ENCODE measurements around the gene LENG8.
"Not testable (repeated sequence)": the region's sequence is repeated elsewhere in the genome, so short reads cannot be mapped to it uniquely, and the experiment has no call there.

LENG8 gene

GRCh38 chr19:54478677-54479266 lies 29.8 kb downstream of the LENG8 start:
- FAIRE-seq = peak; percentile 54
- no peak for DNase-seq (ENCODE audit: insufficient read length)
- TF ChIP-seq POLR2AphosphoS5 (IDR thresholded peaks at IDR 0.05; ENCODE audit: low read depth, low read length) (no peak), TAF1 (IDR thresholded peaks at IDR 0.05; ENCODE audit: borderline replicate concordance, low read depth, low read length) (no peak), POLR2A (IDR thresholded peaks at IDR 0.05; ENCODE audit: low read depth, low read length) (no peak)

DNA sequence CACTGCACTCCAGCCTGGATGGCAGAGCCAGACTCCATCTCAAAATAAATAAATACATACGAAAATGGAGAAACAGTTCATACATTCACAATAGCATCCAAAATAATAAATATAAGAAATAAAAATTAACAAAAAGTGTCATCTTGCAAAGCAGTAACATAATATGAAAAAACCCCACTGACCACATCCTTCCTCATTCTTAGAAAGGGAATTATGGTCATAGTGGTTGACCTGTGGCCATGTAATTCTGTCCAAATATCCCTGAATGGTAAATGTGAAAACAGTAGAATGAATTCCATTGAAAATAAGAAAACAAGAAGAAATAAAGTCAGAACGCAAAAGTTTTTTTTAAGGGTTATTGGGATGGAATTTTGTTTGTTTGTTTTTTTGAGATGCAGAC lies 31.1 kb downstream of the LENG8 start:
- FAIRE-seq = no peak
- no peak for DNase-seq (ENCODE audit: insufficient read length)
- TF ChIP-seq POLR2A (IDR thresholded peaks at IDR 0.05; ENCODE audit: low read depth, low read length) = no peak
- no peak for TF ChIP-seq TAF1 (IDR thresholded peaks at IDR 0.05; ENCODE audit: borderline replicate concordance, low read depth, low read length)

- no peak for TF ChIP-seq POLR2A (IDR thresholded peaks at IDR 0.05; ENCODE audit: low read depth, low read length)
- TF ChIP-seq POLR2AphosphoS5 (IDR thresholded peaks at IDR 0.05; ENCODE audit: low read depth, low read length) = no peak
- TF ChIP-seq TAF1 (IDR thresholded peaks at IDR 0.05; ENCODE audit: borderline replicate concordance, low read depth, low read length) = no peak
- FAIRE-seq (peak; percentile 73), DNase-seq (ENCODE audit: insufficient read length) (no peak)
Observed at GRCh38 chr19:54481326-54481930, 32.4 kb downstream of the LENG8 start.

GRCh38 chr19:54482889-54483288 lies 33.9 kb downstream of the LENG8 start:
- TF ChIP-seq POLR2A (IDR thresholded peaks at IDR 0.05; ENCODE audit: low read depth, low read length) (no peak), TAF1 (IDR thresholded peaks at IDR 0.05; ENCODE audit: borderline replicate concordance, low read depth, low read length) (no peak), POLR2AphosphoS5 (IDR thresholded peaks at IDR 0.05; ENCODE audit: low read depth, low read length) (no peak)
- no peak for DNase-seq (ENCODE audit: insufficient read length)
- no peak for FAIRE-seq

DNA sequence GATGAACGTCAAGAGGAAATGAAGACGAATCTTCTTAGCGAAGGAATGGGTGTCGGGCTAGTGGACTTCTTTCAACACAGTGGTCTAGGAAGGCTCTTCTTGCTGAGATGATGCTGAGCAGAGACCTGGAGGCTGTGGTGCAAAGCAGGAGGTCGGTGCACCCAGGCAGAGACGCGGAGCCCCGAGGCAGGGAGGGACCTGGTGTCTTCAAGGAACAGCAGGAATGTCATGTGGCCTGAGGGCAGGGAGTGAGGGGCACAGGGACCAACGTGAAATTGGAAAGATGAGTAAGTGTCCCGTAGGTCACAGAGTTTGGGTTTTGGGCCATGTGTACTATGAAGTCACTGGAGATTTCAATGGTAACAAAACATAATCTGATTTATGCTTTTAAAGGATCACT lies 35.5 kb downstream of the LENG8 start:
- FAIRE-seq (no peak), DNase-seq (ENCODE audit: insufficient read length) (no peak)
- TF ChIP-seq TAF1 (IDR thresholded peaks at IDR 0.05; ENCODE audit: borderline replicate concordance, low read depth, low read length) (no peak), POLR2A (IDR thresholded peaks at IDR 0.05; ENCODE audit: low read depth, low read length) (no peak), POLR2AphosphoS5 (IDR thresholded peaks at IDR 0.05; ENCODE audit: low read depth, low read length) (no peak)

- FAIRE-seq = no peak
- TF ChIP-seq TAF1 (IDR thresholded peaks at IDR 0.05; ENCODE audit: borderline replicate concordance, low read depth, low read length) (no peak), POLR2AphosphoS5 (IDR thresholded peaks at IDR 0.05; ENCODE audit: low read depth, low read length) (no peak), POLR2A (IDR thresholded peaks at IDR 0.05; ENCODE audit: low read depth, low read length) (no peak)
- no peak for DNase-seq (ENCODE audit: insufficient read length)
Observed at GRCh38 chr19:54485851-54486250, 36.9 kb downstream of the LENG8 start.

DNA sequence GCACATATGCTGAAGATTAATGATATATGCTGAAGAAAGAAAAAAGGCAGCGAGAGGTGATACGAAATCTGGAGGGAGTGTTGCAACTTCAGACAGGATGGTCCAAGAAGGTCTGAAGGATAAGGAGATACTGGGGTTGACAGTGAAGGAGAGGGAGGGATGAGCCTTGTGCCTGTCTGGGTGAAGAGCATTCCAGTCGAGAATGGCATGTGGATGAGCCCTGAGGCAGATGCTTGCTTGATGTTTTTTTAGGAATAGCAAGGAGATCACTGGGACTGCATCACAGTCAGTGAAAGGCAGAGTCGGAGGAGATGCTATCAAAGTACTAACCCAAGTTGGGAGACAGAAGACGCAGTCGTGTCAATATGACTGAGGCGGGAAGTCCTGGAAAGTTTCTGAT lies 40.3 kb downstream of the LENG8 start:
- DNase-seq (ENCODE audit: insufficient read length) (no peak), FAIRE-seq (no peak)
- TF ChIP-seq TAF1 (IDR thresholded peaks at IDR 0.05; ENCODE audit: borderline replicate concordance, low read depth, low read length) (no peak), POLR2A (IDR thresholded peaks at IDR 0.05; ENCODE audit: low read depth, low read length) (no peak), POLR2AphosphoS5 (IDR thresholded peaks at IDR 0.05; ENCODE audit: low read depth, low read length) (no peak)

DNA sequence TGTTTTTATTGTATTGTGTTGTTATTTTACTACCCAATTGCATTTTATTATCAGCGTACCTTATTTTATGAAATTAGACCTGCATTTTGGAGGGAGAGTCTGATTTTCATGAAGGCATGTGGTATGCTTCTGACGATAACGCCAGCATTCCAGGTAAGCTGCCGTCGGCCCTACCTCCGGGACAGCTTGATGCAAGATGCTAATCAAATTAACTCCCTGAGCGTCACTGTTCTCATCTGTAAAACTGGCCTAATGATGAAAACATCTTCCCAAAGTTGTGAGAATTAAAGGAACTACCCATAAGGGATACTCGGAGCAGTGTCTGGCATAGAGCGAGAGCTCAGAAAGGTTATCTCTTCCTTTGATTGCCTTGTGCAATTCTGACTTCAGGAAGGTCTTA lies 40.8 kb downstream of the LENG8 start:
- DNase-seq (ENCODE audit: insufficient read length) (no peak), FAIRE-seq (no peak)

DNA sequence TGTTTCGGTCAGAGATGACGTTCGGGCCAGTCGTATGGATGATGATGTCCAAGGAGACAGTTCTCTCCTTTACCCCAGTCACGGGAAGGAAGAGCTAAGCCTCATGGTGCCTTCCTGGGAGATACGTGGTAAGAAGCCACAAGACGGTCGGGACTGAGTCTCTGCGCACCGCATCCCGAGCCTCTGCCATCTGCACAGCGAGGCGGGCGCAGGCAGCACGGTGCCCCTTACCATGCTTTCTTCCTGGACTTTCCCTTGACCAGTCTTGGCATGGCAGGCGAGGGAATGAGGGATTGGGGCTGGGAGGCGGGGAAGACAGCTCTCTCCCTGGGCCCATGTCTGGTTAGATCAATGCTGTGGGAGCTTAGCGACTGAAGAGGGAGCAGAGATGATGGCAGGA lies 43.6 kb downstream of the LENG8 start:
- TF ChIP-seq TAF1 (IDR thresholded peaks at IDR 0.05; ENCODE audit: borderline replicate concordance, low read depth, low read length) (no peak), POLR2AphosphoS5 (IDR thresholded peaks at IDR 0.05; ENCODE audit: low read depth, low read length) (no peak), POLR2A (IDR thresholded peaks at IDR 0.05; ENCODE audit: low read depth, low read length) (no peak)
- no peak for DNase-seq (ENCODE audit: insufficient read length)
- FAIRE-seq = no peak

More for the DNA sequence above, 40.8 kb downstream of the LENG8 start:
- TF ChIP-seq POLR2A (IDR thresholded peaks at IDR 0.05; ENCODE audit: low read depth, low read length) (no peak), POLR2AphosphoS5 (IDR thresholded peaks at IDR 0.05; ENCODE audit: low read depth, low read length) (no peak), TAF1 (IDR thresholded peaks at IDR 0.05; ENCODE audit: borderline replicate concordance, low read depth, low read length) (no peak)

GRCh38 chr19:54493056-54493455 lies 44.1 kb downstream of the LENG8 start:
- not testable (repeated sequence) for FAIRE-seq; DNase-seq (ENCODE audit: insufficient read length)

DNA sequence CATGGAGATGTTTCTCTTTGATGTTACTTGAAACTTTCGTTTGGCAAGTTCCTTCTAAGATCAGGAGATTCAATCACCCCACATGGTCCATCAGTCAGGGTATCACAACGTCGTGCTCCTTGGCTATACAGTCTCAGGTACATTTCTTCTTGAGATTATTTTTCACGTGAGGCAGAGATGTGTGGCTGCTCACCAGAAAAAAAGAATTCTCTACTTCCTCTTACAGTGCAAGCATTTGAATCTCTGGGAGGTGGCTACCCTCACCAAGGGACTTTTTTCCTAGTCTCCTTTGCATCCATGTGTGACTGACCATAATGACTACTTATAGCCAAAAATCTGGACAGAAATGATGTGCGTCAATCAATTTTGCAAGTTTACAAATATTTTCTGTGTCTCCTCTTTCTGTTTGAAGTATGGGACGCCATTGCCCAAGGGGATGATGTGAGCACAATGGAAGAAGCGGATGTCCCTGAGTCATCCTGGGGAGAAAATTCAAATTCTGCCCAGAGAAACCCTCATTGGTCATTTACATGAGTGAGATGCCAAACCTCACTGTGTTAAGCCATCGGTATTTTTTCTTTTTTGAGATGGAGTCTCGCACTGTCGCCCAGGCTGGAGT lies 45.1 kb downstream of the LENG8 start:
- TF ChIP-seq POLR2A (IDR thresholded peaks at IDR 0.05; ENCODE audit: low read depth, low read length) = no peak
- DNase-seq (ENCODE audit: insufficient read length) (no peak), FAIRE-seq (no peak)

- DNase-seq (ENCODE audit: insufficient read length); FAIRE-seq: not testable (repeated sequence)
Observed at GRCh38 chr19:54495284-54495683, 46.3 kb downstream of the LENG8 start.

DNA sequence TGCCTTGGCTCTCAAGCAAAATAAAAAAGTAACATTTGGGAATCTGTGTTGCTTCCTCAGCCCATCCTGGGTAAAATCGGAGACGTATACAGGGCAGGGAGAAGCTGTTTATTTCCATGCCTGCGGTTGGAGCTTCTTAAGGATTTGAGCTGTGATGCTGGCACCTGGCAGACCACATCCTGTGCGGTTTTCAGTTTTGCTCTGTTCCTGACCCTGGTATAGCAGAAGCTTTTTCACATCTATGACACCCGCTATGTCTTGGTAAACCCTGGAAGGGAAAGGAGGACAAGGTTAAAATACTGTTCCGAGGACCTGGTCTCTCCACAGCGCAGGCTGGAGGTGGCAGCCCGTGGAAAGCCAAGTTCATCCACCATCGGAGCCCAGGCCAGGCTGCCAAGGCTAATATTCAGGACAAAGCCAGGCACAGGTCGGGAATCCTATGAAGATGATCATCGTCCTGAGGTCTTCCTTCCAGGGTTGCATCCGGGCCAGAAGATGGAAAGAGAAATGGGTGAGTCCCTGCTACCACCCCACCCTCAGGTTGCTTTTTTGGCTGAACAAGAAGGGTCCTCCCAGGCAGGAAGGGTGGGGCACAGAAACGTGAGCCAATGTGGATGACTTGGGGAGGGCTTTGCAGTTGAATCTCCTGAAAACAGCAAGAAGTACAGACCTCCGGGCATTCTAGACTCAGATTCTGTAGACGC lies 48.9 kb downstream of the LENG8 start:
- peak; percentile 38 for FAIRE-seq
- not testable (repeated sequence) for DNase-seq (ENCODE audit: insufficient read length)

DNA sequence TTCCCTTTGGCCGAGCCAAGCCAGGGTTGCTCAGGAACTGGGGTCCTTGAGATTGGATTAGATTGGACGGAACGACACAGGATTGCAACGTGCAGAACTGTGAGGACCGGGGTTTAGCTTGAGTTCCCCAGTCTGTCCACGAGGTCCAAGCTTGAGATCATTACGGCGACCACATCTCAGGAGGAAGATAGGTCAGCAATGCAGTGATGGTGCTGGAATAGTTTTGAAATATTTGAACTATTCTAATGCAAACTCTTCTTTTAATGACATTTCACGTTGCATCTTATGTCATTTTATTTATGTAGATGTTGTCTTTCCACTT lies 49.4 kb downstream of the LENG8 start:
- FAIRE-seq = peak; percentile 30
- not testable (repeated sequence) for DNase-seq (ENCODE audit: insufficient read length)
